ENCODE results near the gene OPCML.

DNA sequence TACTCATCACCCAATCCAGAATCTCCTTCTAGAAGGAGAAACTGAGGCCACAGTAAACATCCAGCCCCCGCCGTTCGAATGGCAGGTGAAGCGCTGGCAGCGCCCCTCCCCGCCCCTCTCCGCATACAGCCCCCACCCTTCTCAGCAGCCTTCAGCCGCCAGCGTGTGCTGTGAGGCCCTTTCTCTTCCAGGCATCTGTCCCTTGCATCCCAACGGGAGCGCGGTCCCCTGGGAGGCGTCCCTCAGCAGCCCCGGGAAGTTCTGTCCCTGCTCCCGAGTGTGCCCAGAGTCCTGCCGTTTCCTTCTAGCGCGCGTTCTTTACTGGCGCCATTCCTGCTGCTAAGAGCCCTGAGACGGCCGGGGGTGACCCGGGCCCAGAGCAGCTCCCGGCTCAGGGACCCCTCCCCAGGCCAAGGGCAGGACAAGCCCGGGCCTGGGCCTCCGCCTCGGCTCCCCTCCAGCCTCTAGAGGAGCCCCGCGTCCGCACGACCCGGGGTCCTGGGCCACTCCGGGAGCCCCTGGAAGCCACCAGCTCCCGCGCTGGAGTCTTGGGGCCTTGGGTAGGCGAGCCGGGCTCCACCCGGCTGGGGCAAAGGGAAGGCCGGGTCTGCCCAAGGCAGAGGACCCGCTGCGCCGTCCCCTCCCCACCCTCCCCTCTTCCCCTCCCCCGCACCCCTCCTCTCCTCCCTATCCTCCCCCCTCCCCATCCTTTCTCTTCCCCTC is 450.4 kb downstream of the OPCML start:
- TF ChIP-seq, protein P1, sequence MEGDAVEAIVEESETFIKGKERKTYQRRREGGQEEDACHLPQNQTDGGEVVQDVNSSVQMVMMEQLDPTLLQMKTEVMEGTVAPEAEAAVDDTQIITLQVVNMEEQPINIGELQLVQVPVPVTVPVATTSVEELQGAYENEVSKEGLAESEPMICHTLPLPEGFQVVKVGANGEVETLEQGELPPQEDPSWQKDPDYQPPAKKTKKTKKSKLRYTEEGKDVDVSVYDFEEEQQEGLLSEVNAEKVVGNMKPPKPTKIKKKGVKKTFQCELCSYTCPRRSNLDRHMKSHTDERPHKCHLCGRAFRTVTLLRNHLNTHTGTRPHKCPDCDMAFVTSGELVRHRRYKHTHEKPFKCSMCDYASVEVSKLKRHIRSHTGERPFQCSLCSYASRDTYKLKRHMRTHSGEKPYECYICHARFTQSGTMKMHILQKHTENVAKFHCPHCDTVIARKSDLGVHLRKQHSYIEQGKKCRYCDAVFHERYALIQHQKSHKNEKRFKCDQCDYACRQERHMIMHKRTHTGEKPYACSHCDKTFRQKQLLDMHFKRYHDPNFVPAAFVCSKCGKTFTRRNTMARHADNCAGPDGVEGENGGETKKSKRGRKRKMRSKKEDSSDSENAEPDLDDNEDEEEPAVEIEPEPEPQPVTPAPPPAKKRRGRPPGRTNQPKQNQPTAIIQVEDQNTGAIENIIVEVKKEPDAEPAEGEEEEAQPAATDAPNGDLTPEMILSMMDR (conservative IDR thresholded peaks at IDR 0.05 in 1 of 2, IDR thresholded peaks at IDR 0.05 in 1 of 2; ENCODE audit: low read depth in 1 of 2, low read length in 2 of 2): no peak
- TF ChIP-seq EZH2 (IDR thresholded peaks at IDR 0.05; ENCODE audit: low read length, missing control alignments): no peak
